ENCODE results near the gene TBCC. TPM values are rescaled to one million over a fixed set of nuclear protein-coding genes. Genes with fewer than 3 reads are reported as not detected.

Gene TBCC
- total RNA-seq, 1 experiment from 2014 or later, result 50.0 TPM

DNA sequence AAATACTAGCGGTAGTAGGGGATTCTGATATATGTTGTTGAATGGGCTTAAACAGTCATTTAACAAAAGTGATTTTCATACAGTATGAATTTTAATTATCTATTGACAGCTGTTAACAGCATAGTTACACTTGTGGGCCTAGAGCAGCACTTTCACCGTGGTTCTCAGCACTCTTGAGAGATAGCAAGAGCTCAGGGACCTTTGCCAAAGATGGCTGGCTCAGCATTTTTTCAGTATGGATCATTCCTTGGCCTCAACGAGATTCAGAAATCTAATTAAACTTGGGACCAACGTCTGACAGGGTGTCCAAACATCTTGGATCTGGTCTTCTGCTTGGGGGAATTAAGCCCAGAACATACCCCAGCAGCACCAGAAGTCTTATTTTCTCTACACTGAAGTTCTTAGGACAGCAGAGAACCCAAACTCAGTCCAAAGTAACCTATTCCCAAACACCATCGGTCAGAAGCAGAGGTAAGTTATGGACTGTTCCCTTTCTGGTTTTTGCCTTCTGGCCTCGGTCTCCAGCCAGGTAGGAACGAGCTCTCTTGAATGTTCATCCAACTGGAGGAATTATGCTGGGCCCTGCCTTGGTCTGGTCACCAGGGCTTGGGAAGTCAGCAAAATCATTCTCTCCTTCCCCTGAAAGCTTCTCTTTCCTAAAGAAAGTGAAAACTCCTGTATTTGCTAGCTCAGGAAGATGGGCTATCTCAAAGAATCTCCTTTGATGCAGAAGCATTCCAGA, 49.2 kb downstream of the TBCC start:
- no peak for DNase-seq (ENCODE audit: low spot score)

DNA sequence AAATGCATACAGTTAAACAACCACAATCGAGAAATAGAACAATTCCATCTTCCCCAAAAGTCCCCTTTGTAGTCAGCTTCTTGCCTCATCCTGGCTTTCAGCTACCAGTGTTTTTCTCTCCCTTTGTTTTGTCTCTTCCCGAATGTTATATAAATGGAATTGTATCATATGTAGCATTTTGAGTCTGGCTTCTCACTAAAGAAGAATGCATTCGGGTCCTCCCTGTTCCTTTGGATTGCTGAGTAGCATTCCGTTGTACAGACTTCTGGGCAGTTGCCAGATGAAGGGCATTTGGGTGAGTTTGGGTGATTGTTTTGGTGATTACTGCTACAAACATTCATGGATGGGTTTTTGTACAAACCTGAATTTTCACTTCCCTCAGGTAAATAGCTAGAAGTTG, 51.3 kb downstream of the TBCC start:
- DNase-seq (ENCODE audit: low spot score), result peak; percentile 29

Other genes starting within 250 kb of the TBCC start
- gene UBR2, start 182.1 kb downstream of the TBCC start, total RNA-seq (2014; rRNA removed; shearing (Covaris generic)), result 14.8 and 16.3 TPM in 2 replicates
- not detected in 2 replicates for gene PRPH2, start 23.5 kb downstream of the TBCC start, total RNA-seq (2014; rRNA removed; shearing (Covaris generic))
- 3.7 and 3.9 TPM in 2 replicates for gene BICRAL, start 35.9 kb upstream of the TBCC start, total RNA-seq (2014; rRNA removed; shearing (Covaris generic))
- gene RPL7L1, start 133.5 kb upstream of the TBCC start, total RNA-seq (2014; rRNA removed; shearing (Covaris generic)), result 104 and 108 TPM in 2 replicates
- gene PTCRA, start 169.9 kb upstream of the TBCC start, total RNA-seq (2014; rRNA removed; shearing (Covaris generic)), result not detected in 2 replicates
- 33.8 and 36.3 TPM in 2 replicates for gene CNPY3, start 183.4 kb upstream of the TBCC start, total RNA-seq (2014; rRNA removed; shearing (Covaris generic))
- gene GNMT, start 214.7 kb upstream of the TBCC start, total RNA-seq (2014; rRNA removed; shearing (Covaris generic)), result 0.24 TPM in 1 of 2 replicates, not detected in the other
- 8.2 and 9.4 TPM in 2 replicates for gene PEX6, start 233.1 kb upstream of the TBCC start, total RNA-seq (2014; rRNA removed; shearing (Covaris generic))
- gene PPP2R5D, start 238.5 kb upstream of the TBCC start, total RNA-seq (2014; rRNA removed; shearing (Covaris generic)), result 38.9 and 48.5 TPM in 2 replicates

All from A172 (cell line).